SK-N-SH (cell line): ENCODE measurements around the gene BRD2.

Experiments used
- CTCF ChIP-seq: fragments of 200-600 bp; sonication (generic); IDR thresholded peaks from 2 replicates; pipeline ENCODE4 v1.6.1; 2017; ENCODE audit warnings: antibody characterized with exemption, mild to moderate bottlenecking, moderate library complexity
- FOSL2 ChIP-seq: IDR thresholded peaks from 2 replicates; pipeline ENCODE4 v1.4.0; 2012; ENCODE audit warnings: low read depth, mild to moderate bottlenecking, moderate library complexity, borderline replicate concordance
- GABPA ChIP-seq: IDR thresholded peaks from 2 replicates; pipeline ENCODE4 v1.4.0; 2012; ENCODE audit warnings: low read depth, mild to moderate bottlenecking
- GATA2 ChIP-seq: sonication (generic); formaldehyde crosslinking; IDR thresholded peaks from 2 replicates; pipeline ENCODE4 v1.5.0; 2020; ENCODE audit warnings: mild to moderate bottlenecking, missing genetic modification reagents
- MAX ChIP-seq: IDR thresholded peaks from 2 replicates; pipeline ENCODE4 v1.4.0; 2012; ENCODE audit warnings: low read depth
- PBX3 ChIP-seq: IDR thresholded peaks from 2 replicates; pipeline ENCODE4; 2012
- POLR2AphosphoS5 ChIP-seq: IDR thresholded peaks from 2 replicates; pipeline ENCODE4 v1.6.1; 2012; ENCODE audit warnings: low read depth, low read length
- RAD21 ChIP-seq: IDR thresholded peaks from 2 replicates; pipeline ENCODE4 v1.6.1; 2012; ENCODE audit warnings: mild to moderate bottlenecking, low read length
- RCOR1 ChIP-seq: fragments of 150-350 bp; IDR thresholded peaks from 2 replicates; pipeline ENCODE4 v1.6.1; 2017; ENCODE audit warnings: antibody characterized with exemption, low read length
- REST ChIP-seq: IDR thresholded peaks from 2 replicates; pipeline ENCODE4 v1.6.1; 2012; ENCODE audit warnings: mild to moderate bottlenecking, low read depth, low read length, moderate library complexity
- TEAD4 ChIP-seq: IDR thresholded peaks from 2 replicates; pipeline ENCODE4 v1.4.0; 2012; ENCODE audit warnings: mild to moderate bottlenecking, borderline replicate concordance; ENCODE audit not compliant: insufficient read depth
- USF1 ChIP-seq: IDR thresholded peaks from 2 replicates; pipeline ENCODE4 v1.4.0; 2012; ENCODE audit warnings: low read depth, borderline replicate concordance
- USF2 ChIP-seq: fragments of 150-350 bp; IDR thresholded peaks from 2 replicates; pipeline ENCODE4 v1.6.1; 2017; ENCODE audit warnings: antibody characterized with exemption, low read length, low read depth, borderline replicate concordance
- ZBTB33 ChIP-seq: IDR thresholded peaks from 2 replicates; pipeline ENCODE4 v1.4.0; 2012; ENCODE audit warnings: low read depth, borderline replicate concordance

- no peak for TF ChIP-seq CTCF
- TF ChIP-seq TEAD4 = no peak
- TF ChIP-seq USF1 = no peak
- no peak for TF ChIP-seq ZBTB33
- TF ChIP-seq PBX3 = no peak
- TF ChIP-seq RAD21 = no peak
- no peak for TF ChIP-seq MAX
- TF ChIP-seq USF2 = no peak
- no peak for TF ChIP-seq GATA2 (CRISPR knock-in tag)
- TF ChIP-seq RCOR1 = no peak
- no peak for TF ChIP-seq FOSL2
- TF ChIP-seq GABPA = no peak
- no peak for TF ChIP-seq POLR2AphosphoS5
- no peak for TF ChIP-seq REST
These were observed 39.5 kb downstream of the BRD2 start for GRCh38 chr6:33007831-33008400.
